ENCODE results near the gene ERCC6L2. TPM values are rescaled to one million over a fixed set of nuclear protein-coding genes. Genes with fewer than 3 reads are reported as not detected.

Gene ERCC6L2
- total and polyA plus RNA-seq, 10 of the 15 experiments (the other 5 are each of a cell fraction or from before 2014, with no cell fraction given) = 8.1 to 45.0 (median 22.6) TPM

GRCh38 chr9:95841377-95841776 lies 34.1 kb upstream of the ERCC6L2 start:
- ChIA-PET CTCF (no interaction called here), POLR2A (no interaction called here), RAD21 (ENCODE audit: unreplicated experiment) (no interaction called here), SMC1A (ENCODE audit: uncharacterized antibody, unreplicated experiment) (interaction anchor here (2.6 kb wide), 1 partner anchor 11 kb away, joined by 6 read pairs; no protein-coding TSS in a partner anchor)
- intact Hi-C loops (cut with micrococcal nuclease; ENCODE audit: unreplicated experiment) (no loop called here), in situ Hi-C loops (cut with MboI) (no loop called here)
- H3K79me2 ChIP-seq (ENCODE audit: control insufficient read depth, insufficient read depth, low read length) = no peaks in the 10 kb centered on the region
- no peak for ATAC-seq
- H3K4me1 ChIP-seq (ENCODE audit: control insufficient read depth, insufficient read depth, low read length) = no peaks in the 10 kb centered on the region
- H3K36me3 ChIP-seq (ENCODE audit: control insufficient read depth in 2 of 2, insufficient read depth in 2 of 2, low read length in 1 of 2) = no peaks in the 10 kb centered on the region
- peaks cover 0 to 1% of the 10 kb centered on the region in 2 experiments; a peak in 2 of 4 replicates for H3K27me3 ChIP-seq (replicated peaks in 1 of 2; ENCODE audit: control insufficient read depth in 2 of 2, insufficient read depth in 2 of 2, low read length in 1 of 2)
- 92% methylated on average over 3 of the region's 3 CpGs for WGBS (ENCODE audit: insufficient coverage, insufficient replicate concordance, low lambda C conversion rate, missing lambda C conversion rate)
- no peak overlapping the region for H3K9ac ChIP-seq (ENCODE audit: control insufficient read depth, insufficient read depth, low read length)
- H3K4me3 ChIP-seq = no peak overlapping the region
- FAIRE-seq = no peak
- H3K4me2 ChIP-seq (ENCODE audit: control insufficient read depth, insufficient read depth) = no peak overlapping the region
- no peak for DNase-seq (ENCODE audit: low read depth, low spot score)
- no peak overlapping the region for H2AFZ ChIP-seq (ENCODE audit: control insufficient read depth, low read depth, low read length)
- TF ChIP-seq WRNIP1 (IDR thresholded peaks at IDR 0.05; ENCODE audit: borderline replicate concordance, low read depth, low read length) (no peak), POLR2A (IDR thresholded peaks at IDR 0.05; ENCODE audit: low read depth, low read length) (no peak), HDAC6 (IDR thresholded peaks at IDR 0.05; ENCODE audit: unreplicated experiment) (no peak), GABPA (IDR thresholded peaks at IDR 0.05; ENCODE audit: low read depth) (no peak), RB1 (IDR thresholded peaks at IDR 0.05; ENCODE audit: borderline replicate concordance) (no peak), JUNB (IDR thresholded peaks at IDR 0.05) (no peak), ESRRA (IDR thresholded peaks at IDR 0.05; ENCODE audit: low read length) (no peak), GATAD2B (conservative IDR thresholded peaks at IDR 0.05; ENCODE audit: low read depth) (no peak), NR2F1 (conservative IDR thresholded peaks at IDR 0.05) (no peak)
- TF ChIP-seq, protein P1, sequence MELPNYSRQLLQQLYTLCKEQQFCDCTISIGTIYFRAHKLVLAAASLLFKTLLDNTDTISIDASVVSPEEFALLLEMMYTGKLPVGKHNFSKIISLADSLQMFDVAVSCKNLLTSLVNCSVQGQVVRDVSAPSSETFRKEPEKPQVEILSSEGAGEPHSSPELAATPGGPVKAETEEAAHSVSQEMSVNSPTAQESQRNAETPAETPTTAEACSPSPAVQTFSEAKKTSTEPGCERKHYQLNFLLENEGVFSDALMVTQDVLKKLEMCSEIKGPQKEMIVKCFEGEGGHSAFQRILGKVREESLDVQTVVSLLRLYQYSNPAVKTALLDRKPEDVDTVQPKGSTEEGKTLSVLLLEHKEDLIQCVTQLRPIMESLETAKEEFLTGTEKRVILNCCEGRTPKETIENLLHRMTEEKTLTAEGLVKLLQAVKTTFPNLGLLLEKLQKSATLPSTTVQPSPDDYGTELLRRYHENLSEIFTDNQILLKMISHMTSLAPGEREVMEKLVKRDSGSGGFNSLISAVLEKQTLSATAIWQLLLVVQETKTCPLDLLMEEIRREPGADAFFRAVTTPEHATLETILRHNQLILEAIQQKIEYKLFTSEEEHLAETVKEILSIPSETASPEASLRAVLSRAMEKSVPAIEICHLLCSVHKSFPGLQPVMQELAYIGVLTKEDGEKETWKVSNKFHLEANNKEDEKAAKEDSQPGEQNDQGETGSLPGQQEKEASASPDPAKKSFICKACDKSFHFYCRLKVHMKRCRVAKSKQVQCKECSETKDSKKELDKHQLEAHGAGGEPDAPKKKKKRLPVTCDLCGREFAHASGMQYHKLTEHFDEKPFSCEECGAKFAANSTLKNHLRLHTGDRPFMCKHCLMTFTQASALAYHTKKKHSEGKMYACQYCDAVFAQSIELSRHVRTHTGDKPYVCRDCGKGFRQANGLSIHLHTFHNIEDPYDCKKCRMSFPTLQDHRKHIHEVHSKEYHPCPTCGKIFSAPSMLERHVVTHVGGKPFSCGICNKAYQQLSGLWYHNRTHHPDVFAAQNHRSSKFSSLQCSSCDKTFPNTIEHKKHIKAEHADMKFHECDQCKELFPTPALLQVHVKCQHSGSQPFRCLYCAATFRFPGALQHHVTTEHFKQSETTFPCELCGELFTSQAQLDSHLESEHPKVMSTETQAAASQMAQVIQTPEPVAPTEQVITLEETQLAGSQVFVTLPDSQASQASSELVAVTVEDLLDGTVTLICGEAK (IDR thresholded peaks at IDR 0.05; ENCODE audit: borderline replicate concordance) = no peak
- H4K20me1 ChIP-seq (ENCODE audit: control insufficient read depth, insufficient read depth) = no peaks in the 10 kb centered on the region
- no peaks in the 10 kb centered on the region; the same call in 1 of the 3 replicates for H3K9me3 ChIP-seq (replicated peaks; ENCODE audit: control insufficient read depth, insufficient read depth, low read length)
- BruUV-seq (replicated peaks) = no TSS peak
- H3K27ac ChIP-seq (ENCODE audit: control insufficient read depth, insufficient read depth) = no peak overlapping the region

All from GM12878 (cell line).